GM23338 (cell line): ENCODE results near the gene CLPTM1L.

Experiments
- CREB1 ChIP-seq: fragments of 250-450 bp; sonication (Bioruptor Pico); IDR thresholded peaks from 2 replicates; pipeline ENCODE4 v1.5.0; 2020; ENCODE audit warnings: low read depth, mild to moderate bottlenecking, moderate library complexity
- EZH2 ChIP-seq: fragments of 200-600 bp; sonication (generic); IDR thresholded peaks from one replicate; pipeline ENCODE4 v1.8.0; 2017; ENCODE audit warnings: antibody characterized with exemption, mild to moderate bottlenecking, low read depth; ENCODE audit not compliant: unreplicated experiment
- EZH2phosphoT487 ChIP-seq: fragments of 200-600 bp; sonication (generic); IDR thresholded peaks from one replicate; pipeline ENCODE4 v1.8.1; 2018; ENCODE audit warnings: antibody characterized with exemption; ENCODE audit not compliant: unreplicated experiment
- JUNB ChIP-seq: IDR thresholded peaks from one replicate; pipeline ENCODE4 v1.6.1; 2016; ENCODE audit warnings: antibody characterized with exemption; ENCODE audit not compliant: unreplicated experiment
- NANOG ChIP-seq: IDR thresholded peaks from 2 replicates; pipeline ENCODE4 v1.6.1; 2016; ENCODE audit warnings: antibody characterized with exemption, borderline replicate concordance
- POLR2AphosphoS5 ChIP-seq: IDR thresholded peaks from 2 replicates; pipeline ENCODE4 v1.6.1; 2016; ENCODE audit warnings: antibody characterized with exemption, low read depth
- ZNF114 ChIP-seq: fragments of 250-450 bp; sonication (Bioruptor Pico); IDR thresholded peaks from 2 replicates; pipeline ENCODE4 v1.5.0; 2020; ENCODE audit warnings: mild to moderate bottlenecking, moderate library complexity
- TF ChIP-seq, protein P1 (sequence below), 2 experiments: fragments of 200-600 bp in 1 of 2; sonication (generic) in 1 of 2; conservative IDR thresholded peaks; 2 replicates each; pipeline versions ENCODE4 v1.5.1 to v1.6.1; 2016 to 2017; ENCODE audit warnings: antibody characterized with exemption in 2 of 2, low read depth in 2 of 2, mild to moderate bottlenecking in 2 of 2, moderate library complexity in 1 of 2
- TF ChIP-seq, protein P2 (sequence below): IDR thresholded peaks from one replicate; pipeline ENCODE4 v1.6.1; 2018; ENCODE audit warnings: antibody characterized with exemption; ENCODE audit not compliant: unreplicated experiment
- TF ChIP-seq, protein P3 (sequence below): IDR thresholded peaks from 2 replicates; pipeline ENCODE4 v1.6.1; 2016; ENCODE audit warnings: antibody characterized with exemption
- TF ChIP-seq, protein P4 (sequence below): fragments of 250-450 bp; sonication (Bioruptor Pico); IDR thresholded peaks from 2 replicates; pipeline ENCODE4 v1.5.0; 2020; ENCODE audit warnings: mild to moderate bottlenecking, moderate library complexity

DNA sequence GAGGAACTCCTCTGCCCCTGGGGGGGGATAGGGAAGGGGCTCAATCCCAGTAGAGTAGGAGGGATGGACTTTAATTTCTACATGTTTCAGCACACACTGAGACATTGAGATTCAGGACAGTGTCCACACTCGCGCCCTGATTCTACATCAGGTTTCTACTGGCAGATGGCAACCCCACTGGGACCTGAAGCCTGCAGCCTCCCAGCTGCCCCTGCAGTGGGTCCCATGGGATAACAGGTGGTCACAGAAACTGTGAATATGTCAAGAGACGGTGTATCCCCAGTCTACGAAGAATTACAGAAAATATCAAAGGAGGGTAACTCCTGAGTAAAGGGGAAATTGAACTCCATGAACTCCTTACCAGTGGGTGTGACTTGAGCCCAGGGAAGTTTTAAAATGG, 47.7 kb downstream of the CLPTM1L start:
- TF ChIP-seq, protein P1, sequence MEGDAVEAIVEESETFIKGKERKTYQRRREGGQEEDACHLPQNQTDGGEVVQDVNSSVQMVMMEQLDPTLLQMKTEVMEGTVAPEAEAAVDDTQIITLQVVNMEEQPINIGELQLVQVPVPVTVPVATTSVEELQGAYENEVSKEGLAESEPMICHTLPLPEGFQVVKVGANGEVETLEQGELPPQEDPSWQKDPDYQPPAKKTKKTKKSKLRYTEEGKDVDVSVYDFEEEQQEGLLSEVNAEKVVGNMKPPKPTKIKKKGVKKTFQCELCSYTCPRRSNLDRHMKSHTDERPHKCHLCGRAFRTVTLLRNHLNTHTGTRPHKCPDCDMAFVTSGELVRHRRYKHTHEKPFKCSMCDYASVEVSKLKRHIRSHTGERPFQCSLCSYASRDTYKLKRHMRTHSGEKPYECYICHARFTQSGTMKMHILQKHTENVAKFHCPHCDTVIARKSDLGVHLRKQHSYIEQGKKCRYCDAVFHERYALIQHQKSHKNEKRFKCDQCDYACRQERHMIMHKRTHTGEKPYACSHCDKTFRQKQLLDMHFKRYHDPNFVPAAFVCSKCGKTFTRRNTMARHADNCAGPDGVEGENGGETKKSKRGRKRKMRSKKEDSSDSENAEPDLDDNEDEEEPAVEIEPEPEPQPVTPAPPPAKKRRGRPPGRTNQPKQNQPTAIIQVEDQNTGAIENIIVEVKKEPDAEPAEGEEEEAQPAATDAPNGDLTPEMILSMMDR (conservative IDR thresholded peaks at IDR 0.05; ENCODE audit: low read depth in 2 of 2), result no peak
- TF ChIP-seq CREB1 (no peak), EZH2 (no peak), EZH2phosphoT487 (no peak), POLR2AphosphoS5 (no peak), ZNF114 (CRISPR knock-in tag) (no peak), JUNB (no peak), NANOG (no peak)
- TF ChIP-seq, protein P2, sequence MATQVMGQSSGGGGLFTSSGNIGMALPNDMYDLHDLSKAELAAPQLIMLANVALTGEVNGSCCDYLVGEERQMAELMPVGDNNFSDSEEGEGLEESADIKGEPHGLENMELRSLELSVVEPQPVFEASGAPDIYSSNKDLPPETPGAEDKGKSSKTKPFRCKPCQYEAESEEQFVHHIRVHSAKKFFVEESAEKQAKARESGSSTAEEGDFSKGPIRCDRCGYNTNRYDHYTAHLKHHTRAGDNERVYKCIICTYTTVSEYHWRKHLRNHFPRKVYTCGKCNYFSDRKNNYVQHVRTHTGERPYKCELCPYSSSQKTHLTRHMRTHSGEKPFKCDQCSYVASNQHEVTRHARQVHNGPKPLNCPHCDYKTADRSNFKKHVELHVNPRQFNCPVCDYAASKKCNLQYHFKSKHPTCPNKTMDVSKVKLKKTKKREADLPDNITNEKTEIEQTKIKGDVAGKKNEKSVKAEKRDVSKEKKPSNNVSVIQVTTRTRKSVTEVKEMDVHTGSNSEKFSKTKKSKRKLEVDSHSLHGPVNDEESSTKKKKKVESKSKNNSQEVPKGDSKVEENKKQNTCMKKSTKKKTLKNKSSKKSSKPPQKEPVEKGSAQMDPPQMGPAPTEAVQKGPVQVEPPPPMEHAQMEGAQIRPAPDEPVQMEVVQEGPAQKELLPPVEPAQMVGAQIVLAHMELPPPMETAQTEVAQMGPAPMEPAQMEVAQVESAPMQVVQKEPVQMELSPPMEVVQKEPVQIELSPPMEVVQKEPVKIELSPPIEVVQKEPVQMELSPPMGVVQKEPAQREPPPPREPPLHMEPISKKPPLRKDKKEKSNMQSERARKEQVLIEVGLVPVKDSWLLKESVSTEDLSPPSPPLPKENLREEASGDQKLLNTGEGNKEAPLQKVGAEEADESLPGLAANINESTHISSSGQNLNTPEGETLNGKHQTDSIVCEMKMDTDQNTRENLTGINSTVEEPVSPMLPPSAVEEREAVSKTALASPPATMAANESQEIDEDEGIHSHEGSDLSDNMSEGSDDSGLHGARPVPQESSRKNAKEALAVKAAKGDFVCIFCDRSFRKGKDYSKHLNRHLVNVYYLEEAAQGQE, result no peak
- TF ChIP-seq, protein P3, sequence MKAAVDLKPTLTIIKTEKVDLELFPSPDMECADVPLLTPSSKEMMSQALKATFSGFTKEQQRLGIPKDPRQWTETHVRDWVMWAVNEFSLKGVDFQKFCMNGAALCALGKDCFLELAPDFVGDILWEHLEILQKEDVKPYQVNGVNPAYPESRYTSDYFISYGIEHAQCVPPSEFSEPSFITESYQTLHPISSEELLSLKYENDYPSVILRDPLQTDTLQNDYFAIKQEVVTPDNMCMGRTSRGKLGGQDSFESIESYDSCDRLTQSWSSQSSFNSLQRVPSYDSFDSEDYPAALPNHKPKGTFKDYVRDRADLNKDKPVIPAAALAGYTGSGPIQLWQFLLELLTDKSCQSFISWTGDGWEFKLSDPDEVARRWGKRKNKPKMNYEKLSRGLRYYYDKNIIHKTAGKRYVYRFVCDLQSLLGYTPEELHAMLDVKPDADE, result no peak
- TF ChIP-seq, protein P4, sequence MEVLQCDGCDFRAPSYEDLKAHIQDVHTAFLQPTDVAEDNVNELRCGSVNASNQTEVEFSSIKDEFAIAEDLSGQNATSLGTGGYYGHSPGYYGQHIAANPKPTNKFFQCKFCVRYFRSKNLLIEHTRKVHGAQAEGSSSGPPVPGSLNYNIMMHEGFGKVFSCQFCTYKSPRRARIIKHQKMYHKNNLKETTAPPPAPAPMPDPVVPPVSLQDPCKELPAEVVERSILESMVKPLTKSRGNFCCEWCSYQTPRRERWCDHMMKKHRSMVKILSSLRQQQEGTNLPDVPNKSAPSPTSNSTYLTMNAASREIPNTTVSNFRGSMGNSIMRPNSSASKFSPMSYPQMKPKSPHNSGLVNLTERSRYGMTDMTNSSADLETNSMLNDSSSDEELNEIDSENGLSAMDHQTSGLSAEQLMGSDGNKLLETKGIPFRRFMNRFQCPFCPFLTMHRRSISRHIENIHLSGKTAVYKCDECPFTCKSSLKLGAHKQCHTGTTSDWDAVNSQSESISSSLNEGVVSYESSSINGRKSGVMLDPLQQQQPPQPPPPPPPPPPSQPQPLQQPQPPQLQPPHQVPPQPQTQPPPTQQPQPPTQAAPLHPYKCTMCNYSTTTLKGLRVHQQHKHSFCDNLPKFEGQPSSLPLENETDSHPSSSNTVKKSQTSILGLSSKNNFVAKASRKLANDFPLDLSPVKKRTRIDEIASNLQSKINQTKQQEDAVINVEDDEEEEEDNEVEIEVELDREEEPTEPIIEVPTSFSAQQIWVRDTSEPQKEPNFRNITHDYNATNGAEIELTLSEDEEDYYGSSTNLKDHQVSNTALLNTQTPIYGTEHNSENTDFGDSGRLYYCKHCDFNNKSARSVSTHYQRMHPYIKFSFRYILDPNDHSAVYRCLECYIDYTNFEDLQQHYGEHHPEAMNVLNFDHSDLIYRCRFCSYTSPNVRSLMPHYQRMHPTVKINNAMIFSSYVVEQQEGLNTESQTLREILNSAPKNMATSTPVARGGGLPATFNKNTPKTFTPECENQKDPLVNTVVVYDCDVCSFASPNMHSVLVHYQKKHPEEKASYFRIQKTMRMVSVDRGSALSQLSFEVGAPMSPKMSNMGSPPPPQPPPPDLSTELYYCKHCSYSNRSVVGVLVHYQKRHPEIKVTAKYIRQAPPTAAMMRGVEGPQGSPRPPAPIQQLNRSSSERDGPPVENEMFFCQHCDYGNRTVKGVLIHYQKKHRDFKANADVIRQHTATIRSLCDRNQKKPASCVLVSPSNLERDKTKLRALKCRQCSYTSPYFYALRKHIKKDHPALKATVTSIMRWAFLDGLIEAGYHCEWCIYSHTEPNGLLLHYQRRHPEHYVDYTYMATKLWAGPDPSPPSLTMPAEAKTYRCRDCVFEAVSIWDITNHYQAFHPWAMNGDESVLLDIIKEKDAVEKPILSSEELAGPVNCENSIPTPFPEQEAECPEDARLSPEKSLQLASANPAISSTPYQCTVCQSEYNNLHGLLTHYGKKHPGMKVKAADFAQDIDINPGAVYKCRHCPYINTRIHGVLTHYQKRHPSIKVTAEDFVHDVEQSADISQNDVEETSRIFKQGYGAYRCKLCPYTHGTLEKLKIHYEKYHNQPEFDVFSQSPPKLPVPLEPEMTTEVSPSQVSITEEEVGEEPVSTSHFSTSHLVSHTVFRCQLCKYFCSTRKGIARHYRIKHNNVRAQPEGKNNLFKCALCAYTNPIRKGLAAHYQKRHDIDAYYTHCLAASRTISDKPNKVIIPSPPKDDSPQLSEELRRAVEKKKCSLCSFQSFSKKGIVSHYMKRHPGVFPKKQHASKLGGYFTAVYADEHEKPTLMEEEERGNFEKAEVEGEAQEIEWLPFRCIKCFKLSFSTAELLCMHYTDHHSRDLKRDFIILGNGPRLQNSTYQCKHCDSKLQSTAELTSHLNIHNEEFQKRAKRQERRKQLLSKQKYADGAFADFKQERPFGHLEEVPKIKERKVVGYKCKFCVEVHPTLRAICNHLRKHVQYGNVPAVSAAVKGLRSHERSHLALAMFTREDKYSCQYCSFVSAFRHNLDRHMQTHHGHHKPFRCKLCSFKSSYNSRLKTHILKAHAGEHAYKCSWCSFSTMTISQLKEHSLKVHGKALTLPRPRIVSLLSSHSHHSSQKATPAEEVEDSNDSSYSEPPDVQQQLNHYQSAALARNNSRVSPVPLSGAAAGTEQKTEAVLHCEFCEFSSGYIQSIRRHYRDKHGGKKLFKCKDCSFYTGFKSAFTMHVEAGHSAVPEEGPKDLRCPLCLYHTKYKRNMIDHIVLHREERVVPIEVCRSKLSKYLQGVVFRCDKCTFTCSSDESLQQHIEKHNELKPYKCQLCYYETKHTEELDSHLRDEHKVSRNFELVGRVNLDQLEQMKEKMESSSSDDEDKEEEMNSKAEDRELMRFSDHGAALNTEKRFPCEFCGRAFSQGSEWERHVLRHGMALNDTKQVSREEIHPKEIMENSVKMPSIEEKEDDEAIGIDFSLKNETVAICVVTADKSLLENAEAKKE, result no peak
